Stimulated activated CD8-positive, alpha-beta memory T cell treated with anti-CD3 and anti-CD28 coated beads, Interleukin-4, amount 100 ng/mL, for 4 hours (primary cell): Measurements from ENCODE around the gene CFAP68.
"Not testable (repeated sequence)": the region's sequence is repeated elsewhere in the genome, so short reads cannot be mapped to it uniquely, and the experiment has no call there.

Source experiments
- DNase-seq, 2 donors: peaks; one replicate each; pipeline ENCODE4 v3.0.0-alpha.2; 2020; ENCODE audit warnings: low read depth in 2 of 2, low spot score in 1 of 2

CFAP68 gene

GRCh38 chr11:111870522-111870885 is 8.8 kb upstream of the CFAP68 start:
- no peak for DNase-seq

- DNase-seq = peak; percentile 77 to 86
These were observed 8.3 kb upstream of the CFAP68 start, which contains the start of gene ALG9 for GRCh38 chr11:111870886-111871692. Gene ALG9 (minus strand): TSS chr11:111871581. CDS start chr11:111871482, 99 bp downstream.

- DNase-seq = no peak
These were observed 7.6 kb upstream of the CFAP68 start for GRCh38 chr11:111871693-111872161.

- DNase-seq = no peak
These were observed 924 bp upstream of the CFAP68 start for GRCh38 chr11:111878385-111878848.

GRCh38 chr11:111879637-111879960 is 258 bp downstream of the CFAP68 start:
- no peak for DNase-seq

GRCh38 chr11:111882202-111882601 is 2.9 kb downstream of the CFAP68 start:
- no peak for DNase-seq

GRCh38 chr11:111885053-111885452 is 5.7 kb downstream of the CFAP68 start:
- DNase-seq = not testable (repeated sequence)

GRCh38 chr11:111886032-111886431 is 6.7 kb downstream of the CFAP68 start:
- DNase-seq = no peak

- no peak for DNase-seq
These were observed 7.5 kb downstream of the CFAP68 start for GRCh38 chr11:111886844-111887243.

GRCh38 chr11:111905411-111905810 is 26.1 kb downstream of the CFAP68 start:
- DNase-seq = no peak

- DNase-seq = no peak
These were observed 27.3 kb downstream of the CFAP68 start for GRCh38 chr11:111906680-111907079.

- DNase-seq = no peak
These were observed 29.4 kb downstream of the CFAP68 start for GRCh38 chr11:111908639-111909305.

GRCh38 chr11:111909378-111909777 is 30.0 kb downstream of the CFAP68 start:
- no peak for DNase-seq

GRCh38 chr11:111910676-111911562 is 31.6 kb downstream of the CFAP68 start:
- no peak for DNase-seq

GRCh38 chr11:111911563-111912401 is 32.4 kb downstream of the CFAP68 start, which contains the start of gene CRYAB:
Gene CRYAB (minus strand): TSS chr11:111911770. CDS start chr11:111911724, 46 bp downstream.
- no peak for DNase-seq

- DNase-seq = no peak
These were observed 33.2 kb downstream of the CFAP68 start, which contains the start of gene HSPB2 for GRCh38 chr11:111912535-111912934. Gene HSPB2 (plus strand): TSS chr11:111912734. CDS start chr11:111912830, 96 bp downstream.

GRCh38 chr11:111913031-111913861 is 33.9 kb downstream of the CFAP68 start:
- no peak for DNase-seq

- no peak for DNase-seq
These were observed 34.7 kb downstream of the CFAP68 start for GRCh38 chr11:111913997-111914396.

- no peak for DNase-seq
These were observed 37.4 kb downstream of the CFAP68 start for GRCh38 chr11:111916768-111917167.
